ENCODE data around the gene PMFBP1. TPM values are rescaled to one million over a fixed set of nuclear protein-coding genes. Genes with fewer than 3 reads are reported as not detected.

Gene PMFBP1
- under 0.01 and 0.22 TPM in 2 replicates for total RNA-seq

DNA sequence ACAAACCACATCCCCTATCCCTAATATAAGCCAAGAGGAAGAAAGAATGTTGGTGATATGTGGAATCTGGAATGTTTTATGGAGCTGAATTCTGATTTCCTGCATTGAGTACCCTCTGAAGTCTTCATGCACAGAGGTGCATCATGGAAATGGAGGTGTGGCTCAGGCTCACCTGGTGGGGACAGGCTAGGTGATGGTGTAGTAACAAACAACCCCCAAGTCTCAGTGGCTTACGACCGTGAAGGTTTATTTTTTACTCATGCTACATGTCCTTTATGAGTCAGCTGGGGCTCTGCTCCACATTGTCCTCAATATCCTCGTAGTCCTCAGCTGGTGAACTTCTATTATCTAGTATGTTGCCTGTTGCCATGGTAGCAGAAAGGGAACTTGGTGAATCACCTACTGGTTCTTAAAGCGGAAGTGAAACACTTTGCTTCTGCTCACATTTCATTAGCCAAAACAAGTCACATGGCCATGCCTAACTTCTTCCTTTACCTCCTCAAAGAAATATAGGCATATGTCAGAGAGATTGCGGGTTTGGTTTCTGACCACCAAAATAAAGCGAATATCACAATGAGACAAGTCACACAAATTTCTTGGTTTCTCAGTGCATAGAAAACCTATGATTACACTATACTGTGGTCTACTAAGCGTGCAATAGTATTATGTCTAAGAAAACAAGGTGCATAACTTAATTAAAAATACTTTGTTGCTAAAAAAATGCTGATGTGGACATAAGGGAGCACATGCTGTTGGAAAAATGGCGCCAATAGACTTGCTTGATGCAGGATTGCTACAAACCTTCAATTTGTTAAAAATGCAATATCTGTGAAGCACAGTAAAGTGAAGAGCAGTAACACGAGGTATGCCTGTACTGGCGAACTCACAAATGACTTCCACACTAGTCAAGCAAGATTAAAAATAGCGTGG lies at the start of gene PMFBP1:
TSS of gene PMFBP1 (minus strand) at position 51 of the 930 bp plus-strand sequence. CDS start 947 bp downstream, outside the sequence.

GRCh38 chr16:72093448-72094265 lies 78.3 kb downstream of the PMFBP1 start, which contains the start of the genes DHX38 and TXNL4B:
TSS of gene DHX38 (plus strand) at chr16:72093847. CDS start at chr16:72096158, 2,311 bp downstream.
TSS of gene TXNL4B (minus strand) at chr16:72093620. CDS start at chr16:72090749, 2,871 bp downstream.

Other genes starting within 250 kb of the PMFBP1 start
- gene PKD1L3, start 171.8 kb downstream of the PMFBP1 start, total RNA-seq: under 0.01 TPM in 1 of 2 replicates, not detected in the other
- 2.7 and 3.0 TPM in 2 replicates for gene DHODH, start 163.4 kb downstream of the PMFBP1 start, total RNA-seq
- 0.11 TPM in 1 of 2 replicates, not detected in the other for gene HP, start 117.7 kb downstream of the PMFBP1 start, total RNA-seq
- not detected in 2 replicates for gene HPR, start 108.9 kb downstream of the PMFBP1 start, total RNA-seq
- 9.3 and 12.4 TPM in 2 replicates for gene TXNL4B, start 78.5 kb downstream of the PMFBP1 start, total RNA-seq
- 37.1 and 39.6 TPM in 2 replicates for gene DHX38, start 78.3 kb downstream of the PMFBP1 start, total RNA-seq